Left lobe of liver (tissue), 2 donors: ENCODE data around the gene CLEC16A. TPM values are rescaled to one million over a fixed set of nuclear protein-coding genes. Genes with fewer than 3 reads are reported as not detected.
"Not testable (repeated sequence)": the region's sequence is repeated elsewhere in the genome, so short reads cannot be mapped to it uniquely, and the experiment has no call there.

Experiments
- ATAC-seq: fragments of 200-7000 bp; cut with Tn5 transposase; one replicate; pipeline ENCODE4 v1.9.1; 2020; ENCODE audit warnings: mild to moderate bottlenecking, moderate library complexity
- DNase-seq: peaks from one replicate; pipeline ENCODE4 v3.0.0-alpha.2; 2020; ENCODE audit warnings: low spot score
- total RNA-seq: library from RNA; stranded (reverse); gene quantifications from one replicate; pipeline ENCODE4 v1.2.1, GENCODE V29; 2021
- donor health status: DM: no; HTN: no; CAD: no; lungs with moderate emphysema.
- donor health status: DM: no; HTN: yes; CAD: no.

Gene CLEC16A
- total RNA-seq, 1 donor from 2014 or later, result 21.6 TPM

DNA sequence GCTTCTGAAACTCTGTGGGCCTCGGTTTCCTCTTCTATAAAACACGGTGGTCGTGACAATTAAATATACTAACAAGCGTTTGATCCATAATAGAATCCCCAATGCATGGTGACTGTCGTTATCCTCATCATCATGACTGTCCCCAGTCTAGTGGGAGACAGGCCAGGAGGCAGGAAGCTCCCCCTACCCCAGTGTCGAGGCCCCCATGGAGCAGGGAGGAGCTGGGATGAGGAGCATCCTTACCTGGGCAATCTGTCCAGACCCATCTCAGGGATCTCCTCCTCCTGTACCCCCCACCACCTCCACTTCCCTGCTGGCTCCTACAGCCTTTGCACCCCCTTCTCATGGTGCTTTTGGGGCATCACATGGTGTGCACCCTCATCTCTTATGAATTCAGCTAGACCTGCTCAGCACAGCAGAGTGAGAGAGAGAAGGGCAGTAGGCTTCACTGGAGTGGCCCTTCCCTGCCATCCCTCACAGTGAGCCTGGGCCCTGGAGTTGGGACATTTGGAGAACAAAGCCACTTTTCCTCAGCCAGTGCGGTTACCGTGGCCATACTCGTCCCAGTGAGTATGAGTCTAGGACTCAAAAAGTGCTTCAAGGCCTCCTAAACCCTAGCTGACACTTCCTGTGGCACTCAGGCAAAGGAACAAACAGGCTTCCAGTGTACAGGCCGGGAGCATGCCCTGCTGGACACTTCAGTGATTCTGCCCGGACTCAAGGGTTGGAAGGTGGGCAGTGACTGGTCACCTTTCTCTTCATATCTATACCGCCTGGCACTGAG lies 148.6 kb downstream of the CLEC16A start:
- ATAC-seq (no peak), DNase-seq (no peak)

DNA sequence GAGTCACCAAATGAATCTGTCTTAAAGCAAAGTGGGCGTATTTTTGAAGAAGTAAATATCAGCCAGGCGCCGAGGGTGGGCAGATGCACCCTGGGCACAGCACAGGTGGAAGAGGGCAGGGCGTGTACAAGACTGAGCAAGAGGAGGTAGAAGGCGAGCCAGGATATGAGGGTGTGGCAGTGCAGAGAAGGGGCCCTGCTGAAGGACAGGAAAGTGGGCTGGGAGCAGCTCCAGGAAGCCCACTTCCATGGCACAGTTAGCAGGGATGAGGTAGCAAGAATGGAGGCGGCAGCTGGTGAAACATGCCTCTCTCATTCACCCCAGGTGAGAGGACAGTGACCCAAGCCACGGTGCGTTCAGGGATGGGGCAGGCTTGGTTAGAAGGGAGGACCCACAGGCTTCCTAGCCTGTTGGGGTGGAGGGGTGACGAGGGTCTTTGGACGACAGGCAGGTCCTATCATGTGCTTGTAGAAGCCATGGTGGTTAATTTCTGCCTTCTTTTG lies 149.3 kb downstream of the CLEC16A start:
- no peak for ATAC-seq
- no peak for DNase-seq

GRCh38 chr16:11094075-11094856 lies 149.9 kb downstream of the CLEC16A start:
- no peak for ATAC-seq
- DNase-seq, result no peak

- no peak for DNase-seq
- ATAC-seq, result no peak
Measured at GRCh38 chr16:11094857-11095565, 150.6 kb downstream of the CLEC16A start.

GRCh38 chr16:11095935-11096334 lies 151.6 kb downstream of the CLEC16A start:
- DNase-seq, result no peak
- no peak for ATAC-seq

GRCh38 chr16:11097094-11097786 lies 152.9 kb downstream of the CLEC16A start:
- ATAC-seq (no peak), DNase-seq (no peak)

DNA sequence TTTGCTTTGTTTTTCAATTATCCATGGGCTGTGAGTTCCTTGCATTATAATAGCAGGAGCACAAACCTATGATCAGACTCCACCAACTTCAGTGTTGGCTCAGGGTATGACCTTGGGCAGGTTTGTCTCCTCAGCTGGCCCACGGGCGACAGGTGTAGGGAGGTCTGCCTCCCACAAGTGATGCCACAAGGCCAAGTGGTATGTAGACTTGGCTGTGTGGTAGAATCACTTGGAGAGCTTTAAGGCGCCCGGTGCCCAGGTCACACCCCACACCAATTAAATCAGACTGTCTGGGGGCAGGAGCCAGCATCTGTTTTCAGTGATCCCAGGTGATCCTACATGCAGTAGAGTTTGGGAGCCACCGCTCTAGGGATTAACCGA lies 153.4 kb downstream of the CLEC16A start:
- DNase-seq (no peak), ATAC-seq (no peak)

DNA sequence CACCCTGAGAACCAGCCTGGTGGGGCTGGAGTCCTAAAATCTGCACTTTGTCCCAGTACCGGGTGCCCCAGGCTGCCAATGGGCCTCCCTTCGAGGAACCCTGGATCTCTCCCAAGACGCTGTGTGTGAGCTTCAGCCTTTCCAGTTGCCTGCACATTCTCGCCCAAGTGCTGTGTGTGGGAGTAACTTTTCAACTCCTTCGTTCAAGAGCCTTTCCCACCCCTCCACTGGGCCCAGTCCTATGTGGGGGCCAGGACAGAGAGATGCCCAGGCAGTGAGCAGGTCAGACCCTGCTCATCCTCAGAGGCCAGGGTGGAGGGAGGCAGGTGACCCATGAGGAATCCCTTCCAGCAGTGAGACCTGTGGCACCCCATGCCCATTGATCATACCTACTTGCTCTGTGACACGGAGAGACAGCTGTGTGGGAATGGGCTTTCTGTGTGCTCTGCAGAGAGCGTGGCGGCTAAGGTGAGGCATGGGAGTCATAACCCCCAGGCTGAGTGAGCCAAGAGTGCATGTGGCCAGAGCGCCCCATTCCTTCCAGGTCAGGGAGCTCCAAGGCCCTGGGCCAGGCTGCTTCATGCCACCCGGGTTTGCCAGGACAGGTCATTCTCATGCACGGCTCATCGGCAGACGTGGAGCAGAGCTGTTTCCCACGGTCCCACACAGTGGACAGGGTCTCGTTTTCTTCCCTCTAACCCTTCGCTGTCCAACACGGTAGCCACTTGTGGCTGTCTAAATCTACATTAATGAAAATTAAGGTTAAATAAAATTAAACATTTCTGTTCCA lies 154.4 kb downstream of the CLEC16A start:
- DNase-seq (no peak), ATAC-seq (no peak)

DNA sequence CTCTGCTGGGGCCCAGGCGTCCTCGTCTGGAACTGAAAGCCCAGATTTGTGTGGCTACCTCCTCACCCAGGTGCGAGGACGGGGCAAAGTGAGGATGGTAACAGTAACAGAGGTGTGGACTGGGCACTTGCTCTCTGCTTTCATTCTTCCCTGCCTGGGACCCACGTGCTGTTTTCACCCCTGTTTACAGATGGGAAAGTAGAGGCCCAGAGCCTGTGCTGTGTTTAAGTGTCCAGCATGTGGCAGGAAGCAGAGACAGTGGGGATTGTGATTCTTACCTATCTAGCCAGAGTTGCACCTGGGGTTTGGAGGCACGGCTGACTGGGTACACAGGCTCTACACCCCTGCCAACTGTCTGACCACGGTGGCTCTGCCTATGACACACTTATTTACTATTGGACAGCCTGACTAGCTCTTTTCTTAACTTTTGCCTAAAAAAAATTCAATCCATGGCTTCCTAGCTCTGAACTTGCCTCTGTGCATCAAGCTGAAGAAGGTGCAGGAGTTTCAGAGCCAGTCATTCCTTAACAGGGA lies 155.4 kb downstream of the CLEC16A start:
- DNase-seq, result no peak
- no peak for ATAC-seq

DNA sequence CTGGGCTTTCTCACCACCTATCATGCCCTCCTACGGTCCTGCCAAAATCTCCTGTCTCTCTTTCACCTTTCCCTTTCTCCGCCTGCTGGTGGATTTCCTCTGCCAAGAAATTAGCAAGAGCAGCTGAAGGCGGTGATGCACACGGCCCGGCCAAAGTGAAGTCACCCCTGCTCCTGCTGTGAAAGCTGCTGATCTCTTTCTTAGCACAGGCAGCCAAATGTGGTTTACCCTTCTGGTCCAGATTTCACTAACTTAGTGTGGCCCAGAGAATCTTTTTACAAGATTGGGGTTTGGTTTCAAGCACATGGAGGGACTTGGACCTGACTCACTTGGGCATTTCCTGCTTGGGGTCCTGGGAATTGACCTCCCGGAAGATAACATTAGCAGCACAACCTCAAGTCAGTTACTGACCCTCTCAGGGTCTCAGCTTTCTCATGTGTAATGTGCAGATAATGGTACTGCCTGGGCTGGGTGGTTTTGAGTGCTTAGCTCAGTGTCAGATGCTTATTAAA lies 155.9 kb downstream of the CLEC16A start:
- DNase-seq, result no peak
- peak; percentile 7 for ATAC-seq

DNA sequence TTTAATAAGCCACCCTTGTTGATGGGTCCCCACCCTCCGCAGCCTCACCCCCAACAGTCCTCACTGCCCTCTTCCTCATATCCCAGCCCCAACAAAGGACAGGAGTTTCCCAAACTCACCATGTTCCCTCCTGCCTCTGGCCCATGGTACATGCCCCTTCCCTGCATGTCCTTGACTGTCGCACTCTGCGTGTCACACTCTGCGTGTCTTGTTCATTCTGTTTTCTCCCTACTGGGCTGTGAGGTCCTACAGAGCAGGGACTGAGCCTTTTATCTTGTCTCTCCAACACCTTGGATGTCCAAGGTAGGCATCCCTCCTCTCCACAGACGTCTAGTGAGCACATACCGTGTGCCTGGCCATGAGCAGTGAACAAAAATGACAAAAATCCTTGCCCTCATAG lies 156.9 kb downstream of the CLEC16A start:
- no peak for ATAC-seq
- DNase-seq, result no peak

DNA sequence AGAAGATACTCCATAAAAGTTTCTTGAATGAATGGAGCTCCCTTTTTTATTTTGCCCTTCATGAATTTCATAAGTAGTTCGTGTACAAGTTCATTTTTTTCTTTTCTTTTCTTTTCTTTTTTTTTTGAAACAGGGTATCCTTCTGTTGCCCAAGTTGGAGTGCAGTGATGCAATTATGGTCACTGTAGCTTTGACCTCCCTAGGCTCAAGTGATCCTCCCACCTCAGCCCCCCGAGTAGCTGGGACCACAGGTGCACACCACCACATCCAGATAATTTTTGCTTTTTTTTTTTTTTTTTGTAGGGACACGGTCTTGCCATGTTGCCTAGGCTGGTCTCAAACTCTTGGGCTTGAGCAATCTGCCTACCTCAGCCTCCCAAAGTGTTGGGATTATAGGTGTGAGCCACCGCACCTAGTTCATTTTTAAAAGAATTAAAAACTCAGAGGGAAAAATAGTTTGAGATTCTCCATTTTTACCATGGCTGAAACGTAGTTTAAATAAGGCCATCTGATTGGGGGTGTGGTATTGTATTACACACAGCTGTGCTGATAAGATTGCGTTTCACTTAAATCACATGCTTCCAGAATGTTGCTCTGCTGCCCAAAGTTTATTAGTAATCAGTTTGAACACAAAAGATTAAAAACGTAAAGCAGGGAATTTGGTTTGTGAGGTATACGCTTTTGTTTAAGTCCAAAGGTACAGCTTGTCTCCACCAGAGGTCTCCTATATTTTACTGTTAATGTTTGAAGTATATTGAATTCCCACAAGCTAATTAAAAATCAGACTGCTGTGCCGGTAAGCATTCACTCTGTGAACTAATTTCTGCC lies 157.5 kb downstream of the CLEC16A start:
- ATAC-seq, result peak; percentile 25
- DNase-seq, result no peak

- no peak for DNase-seq
- ATAC-seq, result no peak
Measured at GRCh38 chr16:11102523-11102898, 158.1 kb downstream of the CLEC16A start.

GRCh38 chr16:11103301-11103700 lies 158.9 kb downstream of the CLEC16A start:
- not testable (repeated sequence) for DNase-seq
- ATAC-seq, result peak; percentile 24

DNA sequence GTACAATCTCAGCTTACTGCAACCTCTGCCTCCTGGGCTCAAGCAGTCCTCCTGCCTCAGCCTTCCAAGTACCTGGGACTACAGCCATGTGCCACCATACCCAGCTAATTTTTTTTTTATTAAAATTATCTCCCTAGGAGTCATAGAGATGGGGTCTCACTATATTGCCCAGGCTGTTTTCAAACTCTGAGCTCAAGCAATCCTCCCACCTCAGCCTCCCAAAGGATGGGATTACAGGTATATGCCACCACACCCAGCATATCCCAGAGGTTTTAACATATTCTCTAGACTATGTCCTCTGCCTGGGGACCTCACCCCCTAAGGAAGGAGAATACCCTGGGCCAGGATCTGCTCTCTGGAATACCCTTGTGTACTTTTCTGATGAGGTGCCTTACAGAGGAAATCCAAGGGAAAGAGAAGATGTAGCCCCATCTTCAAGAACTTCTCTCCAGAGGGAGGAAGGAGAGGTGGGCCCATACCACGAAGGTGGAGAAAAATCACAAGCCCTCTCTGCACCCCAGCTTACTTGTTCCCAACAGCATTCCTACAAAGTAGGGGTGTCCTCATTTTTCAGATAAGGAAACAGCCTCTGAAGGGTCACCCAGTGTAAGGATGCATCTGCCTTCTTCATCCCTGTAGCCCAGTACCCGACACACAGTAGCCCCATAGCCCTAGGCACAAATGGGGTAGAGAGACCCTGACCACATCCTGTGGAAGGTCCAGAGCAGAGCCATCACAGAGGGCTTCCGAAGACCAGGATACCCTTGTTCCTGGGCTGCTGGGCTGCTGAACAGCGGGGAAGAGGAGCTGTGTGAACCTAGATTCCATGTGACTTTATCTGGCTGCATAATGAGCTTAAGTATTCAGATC lies 160.0 kb downstream of the CLEC16A start:
- ATAC-seq (no peak), DNase-seq (no peak)

GRCh38 chr16:11105038-11105903 lies 160.9 kb downstream of the CLEC16A start:
- DNase-seq (no peak), ATAC-seq (peak; percentile 70)

- no peak for ATAC-seq
- DNase-seq, result no peak
Measured at GRCh38 chr16:11106726-11107125, 162.4 kb downstream of the CLEC16A start.
